Measurements from ENCODE around the gene HOXA7.

Gene HOXA7

GRCh38 chr7:27130540-27131389 lies 25.7 kb downstream of the HOXA7 start, which contains the start of gene HOXA4:
HOXA4 (minus strand) TSS chr7:27130757; CDS start chr7:27130733, 24 bp downstream.
- peak; percentile 46 to 68 (median 56) for DNase-seq

GRCh38 chr7:27129729-27130539 lies 26.5 kb downstream of the HOXA7 start:
- DNase-seq: no peak

- DNase-seq: no peak
Observed at GRCh38 chr7:27128776-27129728, 27.4 kb downstream of the HOXA7 start.

GRCh38 chr7:27128034-27128433 lies 28.4 kb downstream of the HOXA7 start:
- DNase-seq: no peak

DNA sequence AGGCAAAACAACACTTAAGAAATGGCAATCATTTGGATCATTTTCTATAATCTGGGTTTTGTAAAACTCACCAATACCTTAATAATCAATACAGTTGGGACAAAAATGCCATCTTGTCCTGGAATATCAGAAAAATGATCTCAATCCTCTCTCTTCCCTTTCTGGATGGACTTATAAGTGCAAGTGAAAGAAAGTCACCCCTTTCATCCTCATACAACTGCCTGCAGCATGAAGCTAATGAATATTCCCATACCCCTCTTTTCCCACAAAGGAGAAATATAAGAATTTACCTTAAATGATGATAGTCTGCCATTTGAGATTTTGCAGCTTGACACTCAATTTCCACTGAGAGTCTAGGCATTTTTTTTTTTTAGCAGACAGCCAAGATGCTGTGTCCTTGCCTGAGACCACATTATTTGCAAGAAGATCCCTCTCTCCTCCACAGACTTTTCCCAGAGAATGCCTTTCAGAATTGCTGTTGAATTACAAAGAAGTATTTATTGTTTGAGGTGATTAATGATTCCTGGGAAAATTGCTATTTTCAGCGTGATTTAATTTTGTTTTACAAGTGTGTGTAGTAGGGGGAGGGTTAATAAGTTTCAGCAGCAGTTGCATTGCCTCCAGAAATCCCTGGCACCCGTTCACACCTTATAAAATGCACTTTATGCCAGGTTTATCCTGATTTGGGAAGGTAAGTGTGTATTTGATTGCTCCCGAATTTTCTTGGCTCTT lies 29.7 kb downstream of the HOXA7 start:
- DNase-seq: no peak

- no peak for DNase-seq
Observed at GRCh38 chr7:27125986-27126394, 30.5 kb downstream of the HOXA7 start.

DNA sequence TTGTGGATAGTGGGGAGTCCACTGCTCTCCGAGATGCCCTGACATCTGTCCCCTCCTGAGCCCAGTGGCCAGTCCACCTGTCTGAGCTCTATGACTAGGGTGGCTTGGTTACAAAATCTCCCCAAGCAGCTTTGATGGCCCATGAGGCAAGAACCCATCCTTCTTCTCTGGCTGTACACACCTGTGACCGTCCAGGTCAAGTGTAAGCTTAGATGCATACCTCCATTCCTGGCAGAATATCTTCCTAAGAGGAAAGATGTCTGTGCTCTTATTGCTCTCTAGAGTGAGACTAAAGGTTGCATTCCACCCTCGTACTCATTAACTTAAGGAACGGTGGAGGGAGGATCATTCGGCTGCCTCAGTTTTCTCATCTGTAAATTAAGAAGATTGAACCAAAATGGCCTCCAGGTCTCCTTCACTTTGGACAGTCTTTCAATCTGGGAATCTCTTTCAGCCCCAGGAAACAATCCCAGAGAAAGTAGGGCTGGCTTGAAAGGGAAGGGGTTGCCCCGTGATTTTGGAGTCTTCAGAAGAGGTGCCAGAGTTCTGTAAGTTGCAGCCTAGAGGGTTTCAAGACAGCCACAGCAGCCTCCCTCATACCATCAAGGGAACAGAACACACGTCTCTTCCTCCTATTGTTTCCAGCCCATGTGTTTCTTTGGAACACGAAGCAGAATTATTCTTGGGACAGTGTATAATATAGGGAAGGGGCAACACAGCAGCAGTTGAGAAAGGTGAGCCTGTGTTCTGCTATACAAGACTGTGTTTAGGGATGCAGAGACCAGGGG lies 31.4 kb downstream of the HOXA7 start:
- no peak for DNase-seq

DNA sequence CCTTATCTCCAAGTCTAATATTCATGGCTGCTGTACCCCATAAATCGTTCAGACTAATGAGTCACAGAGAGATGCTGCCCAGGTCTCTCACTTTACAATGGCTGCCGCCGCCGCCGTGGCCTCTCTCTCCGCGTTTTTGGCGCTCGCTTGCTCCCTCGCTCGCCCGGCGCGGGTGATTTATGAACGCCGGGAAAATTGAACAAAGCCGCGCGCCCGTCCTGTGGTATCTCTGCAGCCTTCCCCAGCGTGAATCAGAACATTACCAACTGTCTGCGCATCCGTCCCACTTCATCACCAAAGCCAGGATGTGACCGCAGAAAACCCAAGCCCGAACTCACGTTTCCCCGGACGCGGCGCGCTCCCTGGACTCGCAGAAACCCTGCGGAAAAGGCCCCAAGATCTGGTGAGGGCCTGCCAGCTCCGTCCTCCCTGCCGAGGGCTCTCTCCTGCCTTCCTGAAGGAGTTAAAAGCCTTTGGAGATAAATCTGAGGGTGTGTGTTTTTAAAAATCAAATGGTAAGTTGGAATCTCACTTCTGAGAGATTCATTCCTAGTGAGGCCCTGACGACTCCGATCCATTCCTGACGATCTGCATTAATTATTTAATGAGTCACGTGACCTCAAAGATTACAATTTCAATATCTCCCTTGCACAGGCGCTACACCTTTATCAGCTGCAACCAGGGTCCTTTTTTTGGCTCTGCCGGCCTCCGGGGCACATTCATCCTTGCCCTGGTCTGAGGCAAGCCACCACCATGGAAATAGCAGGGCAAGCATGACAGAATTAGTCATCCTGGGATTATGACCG lies 32.2 kb downstream of the HOXA7 start:
- no peak for DNase-seq

- no peak for DNase-seq
Observed at GRCh38 chr7:27123477-27124053, 32.9 kb downstream of the HOXA7 start.

GRCh38 chr7:27123007-27123476 lies 33.4 kb downstream of the HOXA7 start:
- no peak for DNase-seq

GRCh38 chr7:27122077-27122910 lies 34.2 kb downstream of the HOXA7 start:
- DNase-seq: no peak

DNA sequence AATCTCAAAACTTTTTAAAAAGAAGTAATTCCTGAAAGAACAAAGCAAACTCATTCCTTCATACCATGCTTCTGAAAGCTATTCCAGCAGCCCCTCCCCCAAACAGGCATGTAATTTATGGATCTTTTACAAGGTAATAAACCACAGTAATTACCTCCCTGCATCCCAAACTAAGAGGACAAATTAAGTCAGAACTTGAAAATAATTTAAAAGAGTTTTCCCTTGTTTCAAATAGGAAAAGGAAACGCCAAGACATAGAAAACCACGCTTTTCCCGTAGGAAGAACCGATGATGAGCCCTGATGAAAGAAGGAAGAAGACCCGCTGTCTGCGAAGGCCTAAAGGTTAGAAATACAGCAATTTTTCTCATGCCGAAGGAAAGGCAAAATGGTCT lies 34.8 kb downstream of the HOXA7 start:
- no peak for DNase-seq

GRCh38 chr7:27119412-27119911 lies 37.0 kb downstream of the HOXA7 start:
- no peak for DNase-seq

GRCh38 chr7:27118580-27118979 lies 37.9 kb downstream of the HOXA7 start:
- no peak for DNase-seq

GRCh38 chr7:27117887-27118491 lies 38.5 kb downstream of the HOXA7 start:
- DNase-seq: no peak

GRCh38 chr7:27116962-27117886 lies 39.3 kb downstream of the HOXA7 start:
- DNase-seq: no peak

All from activated CD4-positive, CD25-positive, alpha-beta regulatory T cell (primary cell).